IPS-NIHi11 (cell line): Measurements from ENCODE around the gene DR1.

Experiments
- DNase-seq: peaks from one replicate; pipeline ENCODE4 v3.0.0; 2012; ENCODE audit warnings: mixed read lengths, low spot score

The DR1 gene

GRCh38 chr1:93345633-93346420 is at the start of gene DR1:
TSS of gene DR1 (plus strand) at chr1:93345907. CDS start at chr1:93346646, 739 bp downstream.
- DNase-seq: peak; percentile 98

GRCh38 chr1:93296555-93297154 is 49.1 kb upstream of the DR1 start:
- DNase-seq: peak; percentile 43

- DNase-seq: no peak
These were observed 44.6 kb upstream of the DR1 start for GRCh38 chr1:93301131-93301530.

- DNase-seq: no peak
These were observed 43.6 kb upstream of the DR1 start for GRCh38 chr1:93302078-93302477.

GRCh38 chr1:93304716-93305138 is 41.0 kb upstream of the DR1 start:
- DNase-seq: peak; percentile 55

- DNase-seq: no peak
These were observed 38.8 kb upstream of the DR1 start for GRCh38 chr1:93306920-93307319.

GRCh38 chr1:93313026-93313425 is 32.7 kb upstream of the DR1 start:
- no peak for DNase-seq

- no peak for DNase-seq
These were observed 28.5 kb upstream of the DR1 start for GRCh38 chr1:93317207-93317606.

GRCh38 chr1:93317943-93318342 is 27.8 kb upstream of the DR1 start:
- no peak for DNase-seq

GRCh38 chr1:93321720-93322119 is 24.0 kb upstream of the DR1 start:
- no peak for DNase-seq

GRCh38 chr1:93322349-93322748 is 23.4 kb upstream of the DR1 start:
- no peak for DNase-seq

- no peak for DNase-seq
These were observed 22.4 kb upstream of the DR1 start for GRCh38 chr1:93323185-93323820.

- peak; percentile 25 for DNase-seq
These were observed 20.9 kb upstream of the DR1 start for GRCh38 chr1:93324486-93325464.

- no peak for DNase-seq
These were observed 16.6 kb upstream of the DR1 start for GRCh38 chr1:93328809-93329760.

- no peak for DNase-seq
These were observed 15.5 kb upstream of the DR1 start for GRCh38 chr1:93330196-93330595.

GRCh38 chr1:93330617-93331016 is 15.1 kb upstream of the DR1 start:
- no peak for DNase-seq

- DNase-seq: no peak
These were observed 14.3 kb upstream of the DR1 start for GRCh38 chr1:93331412-93331811.

GRCh38 chr1:93332368-93332767 is 13.3 kb upstream of the DR1 start:
- no peak for DNase-seq

- DNase-seq: no peak
These were observed 7.1 kb upstream of the DR1 start for GRCh38 chr1:93338387-93339146.

- no peak for DNase-seq
These were observed 6.5 kb upstream of the DR1 start for GRCh38 chr1:93339171-93339697.
